ENCODE data around the gene RNF225.
"Not testable (repeated sequence)": the region's sequence is repeated elsewhere in the genome, so short reads cannot be mapped to it uniquely, and the experiment has no call there.

The RNF225 gene

DNA sequence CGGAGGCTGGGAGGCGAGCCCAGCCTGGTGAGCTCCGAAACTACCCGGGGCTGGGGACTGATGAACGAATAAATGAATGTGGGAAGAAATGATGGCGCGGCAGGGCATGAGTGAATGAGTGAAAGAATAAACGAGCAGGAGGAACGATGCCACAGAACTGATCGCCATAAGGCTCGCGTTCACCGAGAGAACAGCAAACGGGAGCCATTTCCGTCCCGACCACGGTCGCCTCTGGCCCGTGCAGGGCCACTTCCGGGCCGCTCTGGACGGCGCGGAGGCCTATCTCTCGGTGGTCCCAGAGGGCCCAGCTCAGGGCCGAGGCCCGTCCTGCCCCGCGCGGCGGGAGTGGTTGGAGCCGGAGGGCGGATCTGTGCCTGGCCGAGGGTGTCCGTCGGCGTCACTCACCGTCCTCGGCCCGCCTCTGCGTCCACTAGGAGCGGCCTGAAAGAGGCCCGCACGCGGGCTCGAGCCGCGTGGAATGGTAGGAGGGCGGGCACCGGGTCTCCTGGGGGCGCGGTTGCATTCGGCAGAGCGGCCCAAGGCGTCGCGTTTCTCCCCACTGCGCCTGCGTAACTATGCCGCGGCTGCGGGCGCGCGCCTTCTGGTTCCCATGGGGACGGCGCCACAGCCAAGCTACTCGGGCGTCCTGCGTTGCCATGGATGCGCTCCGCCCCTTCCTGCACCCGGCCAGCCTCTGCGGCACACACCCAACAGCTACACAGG lies 33.0 kb upstream of the RNF225 start, which contains the start of gene ZNF497:
Gene ZNF497 (minus strand): TSS at position 480 of the 723 bp plus-strand sequence. CDS start 5,116 bp downstream, outside the sequence.
- peak; percentile 93 for DNase-seq

DNA sequence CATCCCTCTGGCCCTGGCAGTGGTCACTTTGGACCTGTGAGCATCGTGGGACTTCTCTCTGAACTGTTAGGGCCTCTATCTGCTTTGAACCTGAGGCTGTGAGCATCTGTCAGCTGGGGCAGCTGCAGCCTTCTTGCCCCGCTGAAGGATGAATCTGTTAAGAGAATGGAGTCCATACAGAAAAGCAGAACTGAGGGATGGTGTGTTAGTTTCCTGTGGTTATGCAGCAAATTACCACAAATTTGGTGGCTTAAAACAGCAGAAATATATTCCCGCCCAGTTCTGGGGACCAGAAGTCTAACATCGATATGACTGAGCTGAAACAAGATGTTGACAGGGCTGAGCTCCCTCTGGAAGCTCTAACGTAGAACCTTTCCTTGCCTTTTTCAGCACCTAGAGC lies 31.3 kb upstream of the RNF225 start:
- no peak for DNase-seq

DNA sequence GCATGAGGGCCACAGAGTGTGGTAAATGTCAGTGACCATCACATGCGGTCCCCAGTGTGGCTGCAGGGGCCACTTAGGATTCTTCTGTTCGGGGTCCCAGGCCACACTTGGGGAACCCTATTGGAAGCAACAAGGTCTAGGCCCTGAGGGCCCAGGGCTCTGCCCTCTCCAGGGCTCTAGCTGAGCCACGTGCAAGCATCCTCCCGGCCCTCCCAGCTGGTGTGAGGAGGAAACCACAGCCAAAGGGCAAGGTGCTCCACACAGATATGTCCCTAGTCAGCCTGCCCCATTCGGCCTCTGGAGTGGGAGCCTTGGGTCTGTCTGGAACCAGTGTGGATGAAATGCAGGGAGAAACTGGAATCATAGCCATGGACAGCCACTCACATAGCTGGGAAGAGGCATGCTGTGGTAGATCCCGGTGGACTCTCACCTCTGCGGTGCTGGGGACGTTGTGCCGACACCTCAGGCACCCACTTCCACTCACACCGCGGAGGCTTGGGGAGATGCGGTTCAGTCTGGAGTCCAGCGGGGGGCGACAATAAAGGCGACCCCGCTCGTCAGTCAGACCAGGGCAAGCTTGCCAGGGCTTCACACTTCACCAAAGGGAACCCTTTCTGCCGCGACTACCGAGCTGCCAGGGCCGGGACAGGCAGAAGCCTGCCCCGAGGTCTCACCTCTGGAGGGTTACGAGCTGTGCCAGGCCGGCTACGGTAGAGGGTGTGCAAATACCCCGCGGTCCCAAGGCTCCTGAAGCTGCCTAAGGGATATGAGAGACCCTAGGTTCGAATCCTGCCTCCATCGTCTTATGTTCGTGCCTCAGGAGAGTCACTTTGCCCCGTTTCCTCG lies 28.6 kb upstream of the RNF225 start:
- DNase-seq, result no peak

DNA sequence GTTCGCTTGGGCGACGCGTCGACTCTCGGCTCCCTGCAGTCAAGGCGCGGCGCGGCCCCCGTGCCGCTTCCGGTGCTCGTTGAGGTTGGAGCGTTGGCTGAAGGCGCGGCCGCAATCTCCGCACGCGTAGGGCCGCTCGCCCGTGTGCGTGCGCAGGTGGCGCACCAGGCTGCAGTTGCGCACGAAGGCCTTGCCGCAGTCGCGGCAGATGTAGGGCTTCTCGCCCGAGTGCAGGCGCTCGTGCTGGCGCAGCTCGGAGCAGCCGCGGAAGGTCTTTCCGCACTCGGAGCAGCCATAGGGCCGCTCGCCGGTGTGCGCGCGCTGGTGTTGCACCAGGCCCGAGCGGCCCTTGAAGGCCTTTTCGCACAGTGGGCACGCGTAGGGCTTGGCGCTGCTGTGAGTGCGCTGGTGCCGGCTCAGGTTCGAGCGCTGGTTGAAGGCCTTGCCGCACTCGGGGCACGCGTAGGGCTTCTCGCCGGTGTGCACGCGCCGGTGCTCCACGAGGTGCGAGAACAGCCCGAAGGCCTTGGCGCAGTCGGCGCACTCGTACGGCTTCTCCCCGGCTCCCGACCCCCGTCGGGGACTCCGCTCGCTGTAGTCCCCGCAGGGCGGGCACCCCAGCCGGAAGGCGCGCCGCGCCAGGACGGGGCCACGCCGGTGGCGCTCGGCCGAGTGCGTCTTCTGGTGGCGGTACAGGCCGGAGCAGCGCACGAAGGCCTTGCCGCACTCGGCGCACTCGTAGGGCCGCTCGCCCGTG lies 27.6 kb upstream of the RNF225 start:
- DNase-seq, result no peak

DNA sequence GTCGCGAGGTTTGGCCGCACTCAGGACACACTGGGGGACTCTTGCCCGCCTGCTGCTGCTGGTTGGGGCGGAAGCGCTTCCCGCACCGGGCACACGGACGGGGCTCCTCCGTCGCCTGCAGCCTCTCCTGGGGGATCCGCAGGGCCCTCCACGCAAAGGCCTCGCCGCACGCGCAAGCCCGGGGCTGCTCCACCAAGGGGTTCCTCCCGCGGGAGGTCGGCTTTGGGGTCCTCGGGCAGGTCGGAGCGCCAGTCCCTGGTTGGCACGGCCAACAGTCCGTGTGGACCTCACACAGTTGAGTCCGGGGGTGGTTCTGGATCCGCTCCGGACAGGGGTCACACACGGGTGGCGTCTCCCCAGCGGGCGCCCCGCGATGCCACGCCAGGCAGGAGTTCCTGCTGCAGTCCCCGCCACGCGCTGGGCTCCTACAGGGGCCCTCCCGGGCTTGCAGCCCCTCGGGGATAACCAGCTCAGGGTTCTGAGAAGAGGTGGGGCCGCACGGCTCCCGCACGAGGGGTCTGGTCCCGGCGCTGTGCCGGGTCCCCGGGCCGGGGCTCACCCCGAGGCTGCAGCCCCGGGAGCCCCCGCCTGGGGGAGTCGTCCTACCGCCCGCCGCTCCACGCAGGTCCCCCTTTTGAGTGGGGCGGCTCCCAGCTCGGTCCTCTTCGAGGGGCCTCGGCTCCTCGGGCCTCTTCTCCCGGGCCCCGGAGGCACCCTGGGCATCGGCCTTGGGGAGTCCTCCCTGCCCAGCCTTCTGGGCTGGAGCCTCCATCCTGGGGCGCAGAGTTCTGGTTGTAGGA lies 26.7 kb upstream of the RNF225 start:
- DNase-seq, result no peak

DNA sequence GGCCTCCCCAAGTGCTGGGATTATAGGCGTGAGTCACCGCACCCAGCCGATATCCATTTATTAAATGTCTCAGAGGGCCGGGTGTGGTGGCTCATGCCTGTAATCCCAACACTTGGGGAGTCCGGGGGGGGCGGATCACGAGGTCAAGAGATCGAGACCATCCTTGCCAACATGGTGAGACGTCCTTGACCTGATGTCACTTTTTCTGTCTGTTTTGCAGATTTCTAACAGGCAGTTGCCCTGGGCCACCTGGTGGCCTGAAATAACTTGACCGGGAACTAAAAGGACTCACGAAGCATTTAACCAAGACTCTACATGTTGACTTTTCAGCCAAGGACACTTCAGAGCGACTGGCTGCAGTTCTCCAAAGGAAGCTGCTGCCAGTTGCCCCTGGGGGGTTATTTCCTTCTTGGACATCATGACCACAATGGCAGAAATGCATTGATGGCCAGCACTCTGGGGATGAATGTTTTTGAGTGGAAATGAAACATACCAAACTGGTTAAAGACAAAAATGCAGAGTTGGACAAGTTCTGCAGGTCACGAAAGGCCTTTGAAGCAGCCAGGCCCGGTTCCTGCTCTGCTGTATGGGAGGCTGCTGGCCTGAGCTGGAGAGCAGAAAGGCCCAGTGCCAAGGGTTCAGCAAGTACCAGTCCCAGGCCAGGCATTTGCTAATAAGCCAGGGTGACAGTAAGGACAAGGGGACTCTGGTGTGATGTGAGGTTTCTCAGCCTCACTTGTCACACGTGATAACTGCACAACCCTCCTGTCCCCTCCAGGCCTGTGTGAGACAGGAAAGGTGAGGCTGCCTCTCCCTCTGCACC lies 22.9 kb upstream of the RNF225 start:
- DNase-seq, result no peak

DNA sequence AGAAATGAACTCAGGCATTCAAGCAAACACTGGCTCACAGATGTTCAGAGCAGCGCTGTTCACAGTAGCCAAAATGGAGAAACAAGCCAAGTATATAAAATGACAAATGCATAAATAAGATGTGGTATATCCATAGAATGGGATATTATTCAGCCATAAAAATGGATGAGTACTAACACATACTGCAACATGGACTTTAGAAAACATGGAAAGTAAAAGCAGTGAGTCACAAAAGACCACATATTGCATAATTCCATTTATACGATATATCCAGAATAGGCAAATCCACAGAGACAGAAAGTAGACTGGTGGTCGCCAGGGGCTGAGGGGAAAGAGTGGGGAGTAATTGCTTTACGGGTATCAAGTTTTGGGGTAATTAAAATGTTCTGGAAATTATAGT lies 21.3 kb upstream of the RNF225 start:
- DNase-seq, result no peak

DNA sequence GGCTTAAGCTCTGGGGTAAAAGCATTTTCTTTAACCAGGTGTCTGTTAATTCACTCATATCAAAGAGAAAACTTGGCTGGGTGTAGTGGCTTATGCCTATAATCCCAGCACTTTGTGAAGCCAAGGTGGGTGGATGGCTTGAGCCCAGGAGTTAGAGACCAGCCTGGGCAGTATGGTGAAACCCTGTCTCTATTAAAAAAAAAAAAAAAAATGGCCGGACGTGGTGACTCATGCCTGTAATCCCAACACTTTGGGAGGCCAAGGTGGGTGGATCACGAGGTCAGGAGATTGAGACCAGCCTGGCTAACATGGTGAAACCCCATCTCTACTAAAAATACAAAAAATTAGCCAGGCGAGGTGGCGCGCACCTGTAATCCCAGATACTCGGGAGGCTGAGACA lies 18.7 kb upstream of the RNF225 start:
- not testable (repeated sequence) for DNase-seq

DNA sequence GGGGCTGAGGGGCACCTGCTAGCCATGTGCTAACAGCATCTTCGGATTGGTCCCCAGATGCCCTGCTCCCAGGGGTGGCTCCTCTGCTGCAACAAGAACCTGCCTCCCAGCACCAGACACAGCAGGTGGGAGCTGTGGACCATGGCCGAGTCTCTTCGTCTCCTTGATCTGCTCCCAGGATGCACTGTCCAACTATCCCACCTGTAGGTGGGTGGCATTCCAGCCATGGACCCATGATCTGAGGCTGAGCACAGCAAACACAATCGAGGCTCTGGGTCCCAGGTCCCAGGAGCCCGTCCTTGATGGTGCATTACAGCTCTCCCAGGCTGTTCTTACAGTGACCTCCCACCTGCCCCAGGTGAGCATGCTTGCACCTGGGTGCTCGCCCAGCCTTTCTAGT lies 16.2 kb upstream of the RNF225 start:
- DNase-seq, result no peak

DNA sequence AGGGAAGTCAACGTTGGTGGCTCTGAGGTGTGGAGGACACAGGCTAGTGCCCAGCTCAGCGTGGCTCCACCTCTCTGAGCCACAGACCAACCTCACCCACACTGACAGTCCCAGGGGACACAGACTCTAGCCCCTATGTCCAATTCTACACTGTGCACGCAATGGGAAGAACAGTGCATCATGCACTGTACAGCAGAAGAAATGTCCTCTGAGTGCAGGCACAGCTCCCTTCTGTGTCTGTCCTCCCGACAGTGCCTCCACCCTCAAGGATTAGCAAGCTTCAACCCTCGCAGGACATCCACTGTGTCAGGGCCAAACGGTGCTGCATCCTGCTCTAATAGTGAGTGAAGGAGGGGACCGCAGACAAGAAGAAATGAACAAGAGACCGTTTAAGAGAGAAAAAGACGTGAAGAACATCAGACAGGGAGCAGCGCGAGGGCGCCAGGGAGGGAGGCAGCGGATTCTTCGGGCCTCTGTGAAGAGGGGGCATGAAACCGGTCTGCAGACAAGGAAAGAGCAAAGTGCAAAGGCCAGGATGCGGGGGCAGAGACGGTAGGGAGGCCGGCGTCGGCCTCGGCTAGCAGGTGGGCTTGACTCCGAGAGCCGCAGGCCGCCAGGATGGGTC lies 15.3 kb upstream of the RNF225 start:
- no peak for DNase-seq

DNA sequence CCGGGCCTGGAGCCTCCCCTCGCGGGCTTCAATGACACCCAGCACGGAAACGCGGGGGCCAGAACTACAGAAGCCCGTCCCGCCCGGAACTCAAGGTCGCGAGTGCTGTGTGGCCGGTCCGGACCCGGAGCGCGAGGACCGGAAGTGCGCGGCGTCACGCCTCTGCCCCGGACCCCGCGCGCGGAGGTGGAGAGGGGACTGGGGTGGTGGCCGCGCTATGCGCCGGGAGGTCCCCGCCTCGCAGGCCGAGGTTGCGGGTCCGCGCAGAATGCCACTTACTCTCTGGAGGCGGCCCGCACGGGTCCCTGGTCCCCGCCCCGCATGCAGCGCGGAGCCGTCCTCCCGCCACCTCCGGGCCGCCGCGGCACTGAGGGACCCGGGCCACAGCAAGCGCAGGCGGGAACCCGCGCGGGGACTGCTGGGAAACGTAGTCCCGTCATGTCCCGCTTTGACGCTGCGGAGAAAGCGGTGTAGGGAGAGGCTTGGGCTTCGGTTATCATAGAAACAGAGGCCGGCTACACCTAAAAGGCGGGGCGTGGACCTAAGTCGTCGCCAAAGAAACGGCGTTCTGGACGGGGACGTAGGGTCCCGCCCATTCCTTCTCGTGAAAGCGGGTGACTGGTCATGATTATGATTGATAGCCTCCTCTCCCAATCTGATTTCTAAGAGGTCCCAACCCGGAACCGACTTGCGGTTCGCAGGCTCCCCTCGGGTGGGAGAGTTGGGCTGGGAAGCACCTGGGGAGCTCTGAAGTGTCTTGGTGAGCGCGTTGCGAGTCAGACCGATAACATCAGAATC lies 14.6 kb upstream of the RNF225 start, which contains the start of gene ZNF837:
Gene ZNF837 (minus strand): TSS at position 369 of the 798 bp plus-strand sequence. CDS start 11,698 bp downstream, outside the sequence.
- peak; percentile 96 for DNase-seq

DNA sequence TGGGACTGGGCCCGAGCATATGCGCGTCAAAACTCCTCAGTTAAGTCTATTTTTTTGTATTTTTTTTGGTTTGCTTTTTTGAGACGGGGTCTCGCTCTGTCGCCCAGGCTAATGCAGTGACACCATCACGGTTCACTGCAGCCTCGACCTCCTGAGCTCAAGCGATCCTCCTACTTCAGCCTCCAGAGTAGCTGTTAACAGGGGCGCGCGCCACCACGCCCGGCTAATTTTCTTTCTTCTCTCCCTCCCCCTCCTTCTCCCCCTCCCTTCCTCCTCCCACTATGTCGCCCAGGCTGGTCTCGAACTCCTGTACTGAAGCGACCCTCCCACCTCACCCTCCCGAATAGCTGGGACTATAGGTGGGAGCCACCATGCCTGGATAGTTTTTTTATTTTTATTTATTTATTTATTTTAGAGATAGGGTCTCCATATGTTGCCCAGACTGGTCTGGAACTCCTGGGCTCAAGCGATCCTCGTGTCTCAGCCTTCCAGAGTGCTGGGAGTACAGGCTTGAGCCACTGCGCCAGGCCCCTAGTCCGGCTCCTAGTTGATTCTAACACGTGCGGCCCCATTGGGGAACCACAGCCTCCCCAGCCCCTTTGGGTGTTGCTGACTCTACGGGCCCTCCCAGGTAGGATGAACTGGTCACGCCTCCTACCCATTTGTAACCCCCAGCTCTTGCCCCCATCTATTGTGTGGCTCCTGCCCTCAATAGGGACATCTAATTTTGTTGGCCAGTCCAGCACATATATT lies 13.8 kb upstream of the RNF225 start:
- DNase-seq, result no peak

DNA sequence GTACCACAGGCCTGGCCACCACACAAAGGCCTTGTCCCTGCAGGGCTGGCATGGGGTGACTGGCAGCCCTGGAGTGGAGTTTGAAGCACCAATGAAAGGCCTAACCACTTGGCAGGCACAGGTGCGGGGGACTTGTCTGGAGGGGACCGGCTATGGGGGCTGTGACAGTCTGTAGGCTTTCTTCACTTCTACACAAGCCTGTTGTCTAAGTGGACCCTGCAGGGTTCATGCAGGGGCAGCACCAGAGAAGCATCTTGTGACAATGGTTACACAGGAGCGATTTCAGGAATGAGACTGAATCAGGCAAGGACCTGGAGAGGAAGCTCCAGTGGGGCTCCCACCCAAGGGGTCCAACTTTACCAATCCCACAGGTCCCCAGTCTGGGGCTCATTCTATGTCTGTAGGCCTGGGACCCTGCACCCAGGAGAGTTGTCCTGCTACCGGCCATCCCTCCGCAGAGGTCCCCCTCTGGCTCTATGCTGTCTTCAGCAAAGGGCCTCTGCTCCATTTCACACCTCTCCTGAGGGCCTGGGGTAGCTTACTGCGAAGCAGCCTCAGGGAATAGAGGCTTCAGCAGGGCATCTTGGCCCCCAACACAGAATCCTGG lies 12.4 kb upstream of the RNF225 start:
- DNase-seq, result no peak

DNA sequence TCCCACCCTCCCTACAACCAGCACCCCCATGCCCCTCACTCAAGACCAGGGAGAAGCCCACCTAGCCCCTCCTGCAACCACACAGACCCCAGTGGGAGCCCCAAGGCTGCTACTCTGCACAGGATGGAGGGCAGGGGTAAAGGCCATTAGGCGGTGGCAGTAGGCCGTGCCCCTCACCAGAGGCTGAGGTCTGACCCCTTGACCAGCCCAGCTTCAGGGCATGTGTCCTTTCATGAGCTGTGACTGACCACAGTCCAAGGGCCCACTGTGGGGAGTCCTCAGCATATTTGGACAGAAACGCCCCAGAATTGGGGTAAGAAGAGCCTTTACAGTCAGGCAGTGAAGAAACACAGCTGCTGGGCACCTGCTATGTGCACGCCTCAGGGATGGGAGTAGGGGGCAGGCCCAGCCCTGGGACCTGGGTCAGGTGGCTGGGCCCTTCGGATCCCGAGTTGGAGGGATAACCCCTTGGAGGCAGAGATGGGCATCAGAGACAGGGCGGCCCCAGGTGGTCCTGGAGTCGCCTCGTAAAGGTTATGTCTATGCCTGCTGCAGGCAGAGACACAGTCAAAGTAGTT lies 10.1 kb upstream of the RNF225 start:
- no peak for DNase-seq

DNA sequence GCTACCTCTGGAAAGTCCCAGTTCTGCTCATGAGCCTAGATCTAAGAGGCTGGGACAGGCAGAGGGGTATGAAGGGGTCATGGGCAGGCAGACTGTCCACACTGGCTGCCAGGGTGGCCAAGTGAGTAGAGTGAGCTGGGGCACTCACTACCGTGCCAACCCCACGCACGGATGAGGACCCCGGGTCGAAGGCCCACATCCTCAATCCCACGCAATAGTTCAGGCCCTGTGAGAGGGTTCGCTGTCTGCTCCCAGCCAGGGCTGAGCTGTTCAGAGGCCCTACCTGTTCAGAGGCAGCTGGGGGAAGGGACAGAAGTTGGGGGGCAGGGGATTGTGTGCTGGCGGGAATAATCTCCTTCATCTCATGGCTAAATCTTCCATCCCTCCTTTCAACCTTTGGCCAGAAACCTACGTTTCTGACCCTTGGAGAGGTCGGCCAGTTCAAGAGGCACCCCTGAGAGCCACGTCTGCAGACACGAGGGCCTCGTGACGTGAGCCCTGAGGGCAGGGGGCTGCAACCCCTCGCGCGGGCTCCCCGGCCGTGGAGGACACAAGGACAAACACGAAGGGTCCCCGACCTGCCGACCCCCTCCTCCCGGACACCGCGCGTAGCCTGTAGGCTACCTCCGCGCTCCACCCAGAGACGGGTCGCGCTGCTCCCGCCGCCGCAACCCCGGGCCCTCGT lies 9.4 kb upstream of the RNF225 start:
- no peak for DNase-seq

DNA sequence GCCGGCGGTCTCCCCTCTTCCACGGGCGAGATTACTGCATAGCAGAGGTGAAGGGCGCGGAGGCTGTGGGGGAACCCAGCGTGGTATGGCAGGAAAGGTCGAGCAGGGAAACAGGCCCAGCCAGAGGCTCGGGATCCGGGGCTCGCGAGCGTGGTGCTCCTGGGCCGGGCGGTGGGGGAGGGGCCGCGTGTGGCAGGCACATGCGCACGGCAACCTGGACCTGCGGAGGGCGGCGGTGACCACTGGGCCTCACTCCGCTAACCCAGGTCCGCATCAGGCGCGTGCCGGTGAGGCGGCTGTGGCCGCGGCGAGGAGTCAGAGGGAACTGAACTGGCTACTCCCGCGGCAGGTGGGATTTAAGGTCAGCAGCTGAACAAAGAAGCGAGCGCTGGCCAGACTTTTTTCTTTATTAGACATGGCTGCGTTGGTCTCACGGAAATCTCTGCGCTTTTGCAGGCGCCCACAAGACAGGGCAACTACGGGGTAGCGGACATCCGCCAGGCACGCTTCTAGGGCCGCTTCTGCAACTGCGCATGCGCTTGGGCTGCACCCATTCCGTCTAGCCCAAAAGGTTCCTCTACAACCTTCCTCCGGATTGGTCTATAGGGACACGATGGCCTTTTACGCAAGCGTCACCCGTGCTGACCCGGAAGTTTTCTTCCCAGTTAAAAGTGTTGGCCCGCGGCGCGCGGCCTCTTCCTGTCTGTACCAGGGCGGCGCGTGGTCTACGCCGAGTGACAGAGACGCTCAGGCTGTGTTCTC lies 8.7 kb upstream of the RNF225 start, which contains the start of gene RPS5:
Gene RPS5 (plus strand): TSS at position 694 of the 762 bp plus-strand sequence. CDS start 869 bp downstream, outside the sequence.
- DNase-seq, result peak; percentile 92

All from NCI-H510A treated with DMSO at 0.1 percent for 48 hours (cell line).